SJSA1 (cell line): ENCODE data around the gene GFM1. TPM values are rescaled to one million over a fixed set of nuclear protein-coding genes. Genes with fewer than 3 reads are reported as not detected.
A peak's percentile ranks its signal among the peaks of the same experiment; 100 is the strongest.

ENCODE experiments used
- DNase-seq, 2 experiments: peaks; one replicate each; pipeline ENCODE4 v3.0.0-alpha.2; 2015 to 2020; ENCODE audit warnings: low spot score in 2 of 2, low read depth in 1 of 2
- H3K27ac ChIP-seq: fragments of 250-450 bp; sonication (Bioruptor Pico); 2 replicates; pipeline ENCODE4 v1.5.1; 2020; ENCODE audit warnings: mild to moderate bottlenecking, moderate library complexity
- H3K27me3 ChIP-seq: fragments of 250-450 bp; sonication (Bioruptor Pico); replicated peaks from 2 replicates; pipeline ENCODE4 v1.5.1; 2020; ENCODE audit warnings: mild to moderate bottlenecking, moderate library complexity
- H3K36me3 ChIP-seq: fragments of 250-450 bp; sonication (Bioruptor Pico); 2 replicates; pipeline ENCODE4 v1.5.1; 2020; ENCODE audit warnings: mild to moderate bottlenecking
- H3K4me1 ChIP-seq: fragments of 250-450 bp; sonication (Bioruptor Pico); replicated peaks from 2 replicates; pipeline ENCODE4 v1.6.1; 2021; ENCODE audit warnings: mild to moderate bottlenecking
- H3K4me3 ChIP-seq: fragments of 250-450 bp; sonication (Bioruptor Pico); 2 replicates; pipeline ENCODE4 v1.5.1; 2020; ENCODE audit warnings: mild to moderate bottlenecking
- H3K9me3 ChIP-seq: fragments of 250-450 bp; sonication (Bioruptor Pico); replicated peaks from 2 replicates; pipeline ENCODE4 v1.5.1; 2020; ENCODE audit warnings: mild to moderate bottlenecking
- total RNA-seq: library from RNA; depleted of rRNA; stranded (reverse); fragments of >200 nt; shearing (Covaris generic); gene quantifications from 2 replicates; pipeline ENCODE4 v1.2.3, GENCODE V29; 2014; rRNA removed

The GFM1 gene
- total RNA-seq: 31.8 and 33.4 TPM in 2 replicates

DNA sequence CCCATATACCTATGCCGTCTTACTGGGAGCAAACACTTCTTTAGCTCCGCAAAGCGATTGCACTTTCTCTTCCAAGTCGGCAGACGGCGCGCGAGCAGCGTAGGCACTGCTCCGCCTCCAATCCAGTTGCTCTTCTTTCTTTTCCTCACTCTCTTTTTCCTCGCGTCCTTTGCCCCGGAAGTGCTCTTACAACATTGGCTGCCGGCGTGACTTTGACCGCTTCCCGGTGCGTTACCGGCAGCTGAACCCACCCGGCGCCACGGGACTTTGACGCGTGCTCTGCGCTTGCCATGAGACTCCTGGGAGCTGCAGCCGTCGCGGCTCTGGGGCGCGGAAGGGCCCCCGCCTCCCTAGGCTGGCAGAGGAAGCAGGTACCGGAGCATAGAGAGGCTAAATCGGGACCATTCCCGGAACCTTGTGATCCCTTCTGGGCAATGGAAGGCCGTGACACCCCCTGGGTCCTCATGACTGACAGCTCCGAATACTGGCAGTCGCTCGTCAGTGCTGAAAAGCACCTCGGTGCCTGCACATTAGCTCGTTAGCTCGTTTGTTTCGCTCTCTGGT lies at the start of gene GFM1:
Gene GFM1 (plus strand): TSS at position 183 of the 564 bp plus-strand sequence. CDS start 108 bp downstream, at position 291.
- Histone ChIP-seq H3K4me1 (0 out of 2 replicates have a peak, but pooled peaks cover 3% of the 10 kb centered on the region), H3K27me3 (no peaks in the 10 kb centered on the region), H3K36me3 (peaks cover 31% of the 10 kb centered on the region), H3K4me3 (peak within 1 kb of the TSS; percentile 76), H3K9me3 (no peaks in the 10 kb centered on the region), H3K27ac (peak within 1 kb of the TSS; percentile 57)
- DNase-seq: peak; percentile 87 to 88

DNA sequence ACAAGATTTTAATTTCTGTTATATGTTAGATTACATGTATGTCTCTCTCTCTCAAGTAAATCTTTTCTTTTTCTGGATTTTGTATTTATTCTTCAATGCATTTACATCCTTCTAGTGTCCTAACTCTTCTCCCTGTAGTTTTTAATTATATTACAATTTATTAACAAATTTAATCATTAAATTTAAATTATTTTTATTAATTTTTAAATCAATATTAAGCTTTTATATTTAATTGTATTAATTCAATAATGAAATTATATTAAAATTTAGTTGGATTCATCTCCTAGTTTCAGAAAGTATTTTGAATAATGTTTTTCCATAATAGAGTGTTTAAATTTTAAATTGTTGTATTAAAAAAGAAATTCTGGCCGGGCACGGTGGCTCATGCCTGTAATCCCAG lies 43.5 kb upstream of the GFM1 start:
- Histone ChIP-seq H3K27ac (no peak overlapping the region), H3K4me1 (no peaks in the 10 kb centered on the region), H3K36me3 (no peaks in the 10 kb centered on the region), H3K9me3 (no peaks in the 10 kb centered on the region), H3K4me3 (no peak overlapping the region), H3K27me3 (no peaks in the 10 kb centered on the region)
- no peak for DNase-seq

DNA sequence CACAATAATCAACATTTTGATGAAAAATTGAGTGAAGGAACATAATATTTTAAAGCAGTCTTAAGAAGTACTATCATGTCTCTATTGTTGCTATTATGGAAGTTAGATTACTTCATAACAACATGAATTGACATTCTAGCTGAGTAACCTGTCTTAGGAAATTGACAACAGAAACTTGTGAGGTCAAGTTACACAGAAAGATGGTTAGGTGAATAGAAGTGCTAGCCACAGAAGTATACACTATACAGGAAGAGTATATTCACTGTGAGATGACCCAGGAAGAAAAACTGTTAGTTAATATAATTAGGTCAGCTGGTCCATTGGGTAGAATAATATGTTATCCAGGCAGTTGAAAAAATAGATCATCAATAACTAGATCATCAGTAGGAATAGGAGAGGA lies 42.1 kb upstream of the GFM1 start:
- Histone ChIP-seq H3K36me3 (no peaks in the 10 kb centered on the region), H3K27ac (no peak overlapping the region), H3K9me3 (no peaks in the 10 kb centered on the region), H3K27me3 (no peaks in the 10 kb centered on the region), H3K4me1 (no peaks in the 10 kb centered on the region), H3K4me3 (no peak overlapping the region)
- no peak for DNase-seq

- H3K4me3 ChIP-seq: no peak overlapping the region
- no peaks in the 10 kb centered on the region for H3K9me3 ChIP-seq
- H3K36me3 ChIP-seq: no peaks in the 10 kb centered on the region
- H3K4me1 ChIP-seq: no peaks in the 10 kb centered on the region
- DNase-seq: no peak
- H3K27me3 ChIP-seq: no peaks in the 10 kb centered on the region
- no peak overlapping the region for H3K27ac ChIP-seq
Measured at GRCh38 chr3:158617982-158618875, 26.1 kb upstream of the GFM1 start.

GRCh38 chr3:158625881-158626280 lies 18.4 kb upstream of the GFM1 start:
- no peaks in the 10 kb centered on the region for H3K36me3 ChIP-seq
- DNase-seq: no peak
- no peak overlapping the region for H3K4me3 ChIP-seq

GRCh38 chr3:158631981-158632380 lies 12.3 kb upstream of the GFM1 start:
- H3K4me1 ChIP-seq: no peaks in the 10 kb centered on the region
- no peaks in the 10 kb centered on the region for H3K9me3 ChIP-seq
- H3K27me3 ChIP-seq: no peaks in the 10 kb centered on the region
- H3K4me3 ChIP-seq: no peak overlapping the region
- no peaks in the 10 kb centered on the region for H3K36me3 ChIP-seq
- no peak overlapping the region for H3K27ac ChIP-seq
- DNase-seq: no peak

More at GRCh38 chr3:158625881-158626280, 18.4 kb upstream of the GFM1 start:
- H3K27me3 ChIP-seq: no peaks in the 10 kb centered on the region
- H3K9me3 ChIP-seq: no peaks in the 10 kb centered on the region
- H3K4me1 ChIP-seq: no peaks in the 10 kb centered on the region
- no peak overlapping the region for H3K27ac ChIP-seq

DNA sequence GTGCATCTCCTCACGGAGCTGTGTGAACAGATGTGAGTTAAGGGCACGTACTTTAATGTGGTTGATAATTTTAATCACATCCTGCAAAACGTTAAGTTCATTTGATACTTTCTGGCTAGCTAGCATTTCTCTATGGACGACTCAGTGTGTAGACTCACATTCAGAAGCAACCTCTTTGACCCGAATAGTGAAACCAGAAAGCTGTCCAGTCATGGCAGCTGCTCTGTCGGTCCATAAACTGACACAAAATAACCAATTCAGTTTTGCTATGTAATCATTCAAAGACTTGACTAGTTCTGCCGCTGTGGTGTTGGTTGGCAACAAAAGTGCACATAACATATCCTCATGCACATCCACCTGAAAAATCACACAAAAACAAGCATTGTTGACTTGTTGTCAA lies 3.7 kb upstream of the GFM1 start:
- Histone ChIP-seq H3K27me3 (no peaks in the 10 kb centered on the region), H3K27ac (no peak overlapping the region), H3K36me3 (no peaks in the 10 kb centered on the region), H3K4me3 (no peak overlapping the region), H3K4me1 (0 out of 2 replicates have a peak, but pooled peaks cover 3% of the 10 kb centered on the region), H3K9me3 (no peaks in the 10 kb centered on the region)
- no peak for DNase-seq

- H3K27me3 ChIP-seq: no peaks in the 10 kb centered on the region
- H3K36me3 ChIP-seq: peaks cover 13% of the 10 kb centered on the region
- 0 out of 2 replicates have a peak, but pooled peaks cover 3% of the 10 kb centered on the region for H3K4me1 ChIP-seq
- H3K27ac ChIP-seq: no peak overlapping the region
- no peak for DNase-seq
- H3K4me3 ChIP-seq: no peak overlapping the region
- no peaks in the 10 kb centered on the region for H3K9me3 ChIP-seq
Measured at GRCh38 chr3:158642005-158642404, 2.3 kb upstream of the GFM1 start.

- Histone ChIP-seq H3K4me1 (0 out of 2 replicates have a peak, but pooled peaks cover 3% of the 10 kb centered on the region), H3K36me3 (peaks cover 20% of the 10 kb centered on the region), H3K9me3 (no peaks in the 10 kb centered on the region), H3K4me3 (no peak overlapping the region), H3K27ac (no peak overlapping the region), H3K27me3 (no peaks in the 10 kb centered on the region)
- DNase-seq: no peak
Measured at GRCh38 chr3:158642474-158643210, 1.7 kb upstream of the GFM1 start.

DNA sequence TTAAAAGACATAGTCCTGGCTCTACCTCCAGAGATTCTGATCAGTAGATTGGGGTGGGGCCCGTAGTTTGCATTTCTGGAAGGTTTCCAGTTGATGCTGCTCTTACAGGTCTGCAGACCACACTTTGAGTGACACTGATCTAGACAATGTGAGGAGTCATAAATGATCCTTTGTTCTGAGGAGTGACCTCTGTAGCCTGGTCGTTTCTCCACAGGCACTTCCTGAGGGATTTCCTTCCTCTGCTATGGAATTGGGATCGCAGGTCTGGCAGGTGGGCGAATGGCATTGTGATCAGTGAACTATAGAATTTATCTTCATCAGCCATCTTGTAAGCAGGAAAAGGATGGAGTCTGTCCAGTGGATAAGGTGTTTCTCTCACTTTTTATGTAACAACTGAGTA lies 5.5 kb downstream of the GFM1 start:
- no peak overlapping the region for H3K27ac ChIP-seq
- H3K9me3 ChIP-seq: no peaks in the 10 kb centered on the region
- 0 out of 2 replicates have a peak, but pooled peaks cover 3% of the 10 kb centered on the region for H3K4me1 ChIP-seq
- DNase-seq: no peak
- no peaks in the 10 kb centered on the region for H3K27me3 ChIP-seq
- no peak overlapping the region for H3K4me3 ChIP-seq
- peaks cover 70% of the 10 kb centered on the region for H3K36me3 ChIP-seq

DNA sequence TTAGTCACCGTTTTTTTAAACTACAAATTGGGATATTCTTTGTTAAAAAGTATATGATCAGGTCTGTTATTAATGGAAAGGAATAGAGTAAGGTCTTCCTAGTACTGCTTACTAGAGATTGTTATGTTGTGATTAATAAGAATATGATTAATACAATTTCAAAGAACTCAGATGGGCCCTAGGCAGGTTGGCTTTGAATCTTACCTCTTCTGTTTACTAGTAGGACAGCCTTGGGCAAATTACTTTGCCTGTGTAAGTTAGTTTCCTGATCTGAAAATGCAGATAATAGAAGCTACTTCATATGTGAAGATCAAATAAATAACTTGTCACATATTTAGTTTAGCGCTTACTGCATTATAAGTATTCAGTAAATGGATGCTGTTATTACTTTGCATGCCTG lies 6.9 kb downstream of the GFM1 start:
- Histone ChIP-seq H3K4me3 (no peak overlapping the region), H3K27ac (no peak overlapping the region), H3K27me3 (no peaks in the 10 kb centered on the region), H3K4me1 (no peaks in the 10 kb centered on the region), H3K9me3 (no peaks in the 10 kb centered on the region), H3K36me3 (peaks cover 76% of the 10 kb centered on the region)
- no peak for DNase-seq

GRCh38 chr3:158652463-158652862 lies 8.1 kb downstream of the GFM1 start:
- Histone ChIP-seq H3K9me3 (no peaks in the 10 kb centered on the region), H3K4me3 (no peak overlapping the region), H3K27me3 (no peaks in the 10 kb centered on the region), H3K4me1 (no peaks in the 10 kb centered on the region), H3K36me3 (peaks cover 72% of the 10 kb centered on the region), H3K27ac (no peak overlapping the region)
- DNase-seq: no peak

DNA sequence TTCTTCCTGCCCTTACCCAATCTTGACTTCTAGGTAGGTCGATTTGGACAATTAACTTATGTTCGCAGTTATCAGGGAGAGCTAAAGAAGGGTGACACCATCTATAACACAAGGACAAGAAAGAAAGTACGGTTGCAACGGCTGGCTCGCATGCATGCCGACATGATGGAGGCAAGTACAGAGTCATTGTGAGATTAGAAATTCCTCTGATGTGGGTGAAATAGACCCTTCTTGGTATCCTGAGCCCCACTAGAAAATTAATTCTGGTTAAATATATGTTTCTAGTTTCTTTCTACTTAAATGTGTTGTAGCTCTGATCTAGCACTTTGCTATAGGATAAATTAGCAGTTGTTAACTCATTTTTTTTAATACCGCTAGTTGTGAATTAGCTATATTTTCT lies 14.6 kb downstream of the GFM1 start:
- no peak for DNase-seq
- Histone ChIP-seq H3K36me3 (peaks cover 71% of the 10 kb centered on the region), H3K27ac (no peak overlapping the region), H3K4me1 (0 out of 2 replicates have a peak, but pooled peaks cover 3% of the 10 kb centered on the region), H3K9me3 (no peaks in the 10 kb centered on the region), H3K4me3 (no peak overlapping the region), H3K27me3 (no peaks in the 10 kb centered on the region)
